SK-N-SH (cell line): Measurements from ENCODE around the gene MDK. TPM values are rescaled to one million over a fixed set of nuclear protein-coding genes. Genes with fewer than 3 reads are reported as not detected.

ENCODE experiments used
- CTCF ChIA-PET: fragments of 300-600, 350-600 bp; formaldehyde crosslinking; extraction: SDS; loops from one replicate; lab custom pipeline; 2021; lab: Yijun Ruan, JAX
- POLR2A ChIA-PET: fragments of 350-600 bp; sonication (Branson Sonifier 250); formaldehyde crosslinking; extraction: SDS; loops from one replicate; lab custom pipeline; 2020; ENCODE audit warnings: antibody characterized with exemption, inconsistent platforms; lab: Yijun Ruan, JAX
- DNase-seq: peaks from one replicate; pipeline ENCODE4 v3.0.0; 2012
- H2AFZ ChIP-seq: fragments of 200-600 bp; sonication (generic); 2 replicates; pipeline ENCODE4 v1.8.1; 2016; ENCODE audit warnings: antibody characterized with exemption, mild to moderate bottlenecking, low read depth
- H3F3A ChIP-seq: fragments of 200-600 bp; sonication (generic); replicated peaks from 2 replicates; pipeline ENCODE3; 2016; ENCODE audit warnings: antibody characterized with exemption, mild to moderate bottlenecking; ENCODE audit not compliant: insufficient read depth
- H3K27ac ChIP-seq, 2 experiments: fragments of 200-500 bp in 1 of 2; fragments of 200-600 bp in 1 of 2; sonication (Bioruptor generic) in 1 of 2; sonication (generic), shearing (Covaris generic) in 1 of 2; 2 replicates each; pipeline versions ENCODE4 v1.5.1 to v1.6.1; 2014 to 2016; ENCODE audit warnings: low read depth in 2 of 2, inconsistent platforms in 1 of 2, low read length in 1 of 2, mild to moderate bottlenecking in 1 of 2, mixed read lengths in 1 of 2
- H3K27me3 ChIP-seq: fragments of 200-600 bp; sonication (generic), shearing (Covaris generic); 2 replicates; pipeline ENCODE4 v1.6.1; 2016; ENCODE audit warnings: mixed run types; ENCODE audit not compliant: insufficient read depth
- H3K36me3 ChIP-seq, 2 experiments: fragments of 200-500 bp in 1 of 2; fragments of 200-600 bp in 1 of 2; sonication (Bioruptor generic) in 1 of 2; sonication (generic) in 1 of 2; replicated peaks in 1 of 2; 2 replicates each; pipeline versions ENCODE3 to v1.5.1; 2014 to 2016; ENCODE audit warnings: low read length in 1 of 2, mild to moderate bottlenecking in 1 of 2; ENCODE audit not compliant: insufficient read depth in 2 of 2, control insufficient read depth in 1 of 2
- H3K4me1 ChIP-seq, 2 experiments: fragments of 200-500 bp in 1 of 2; fragments of 200-600 bp in 1 of 2; sonication (Bioruptor generic) in 1 of 2; sonication (generic), shearing (Covaris generic) in 1 of 2; 2 replicates each; pipeline versions ENCODE4 v1.5.1 to v1.6.1; 2014 to 2016; ENCODE audit warnings: low read depth in 1 of 2, low read length in 1 of 2, mixed run types in 1 of 2; ENCODE audit not compliant: insufficient read depth in 2 of 2, control insufficient read depth in 1 of 2
- H3K4me2 ChIP-seq: fragments of 200-600 bp; sonication (generic), shearing (Covaris generic); 2 replicates; pipeline ENCODE4 v1.6.1; 2017; ENCODE audit warnings: mixed run types
- H3K4me3 ChIP-seq, 2 experiments: fragments of 200-500 bp in 1 of 2; fragments of 200-600 bp in 1 of 2; sonication (Bioruptor generic) in 1 of 2; sonication (generic), shearing (Covaris generic) in 1 of 2; 2 replicates each; pipeline versions ENCODE4 v1.5.1 to v1.8.1; 2014 to 2016; ENCODE audit warnings: low read depth in 2 of 2, inconsistent platforms in 1 of 2, low read length in 1 of 2, mild to moderate bottlenecking in 1 of 2, mixed read lengths in 1 of 2, moderate library complexity in 1 of 2
- H3K79me2 ChIP-seq: fragments of 200-600 bp; sonication (generic); 2 replicates; pipeline ENCODE4 v1.8.1; 2017; ENCODE audit warnings: mild to moderate bottlenecking; ENCODE audit not compliant: insufficient read depth
- H3K9ac ChIP-seq: fragments of 200-600 bp; sonication (generic); 2 replicates; pipeline ENCODE4 v1.6.1; 2017; ENCODE audit warnings: mixed run types
- H3K9me2 ChIP-seq: fragments of 200-600 bp; sonication (generic); 2 replicates; pipeline ENCODE4 v1.6.1; 2017; ENCODE audit warnings: mixed run types
- H3K9me3 ChIP-seq: fragments of 200-600 bp; sonication (generic); 2 replicates; pipeline ENCODE4 v1.6.1; 2017; ENCODE audit warnings: mixed run types, mild to moderate bottlenecking, moderate library complexity
- H4K20me1 ChIP-seq: fragments of 200-600 bp; sonication (generic); 2 replicates; pipeline ENCODE4 v1.6.1; 2017; ENCODE audit warnings: mild to moderate bottlenecking, mixed run types; ENCODE audit not compliant: insufficient read depth
- ELF1 ChIP-seq: IDR thresholded peaks from 2 replicates; pipeline ENCODE4 v1.4.0; 2012
- FOSL2 ChIP-seq: IDR thresholded peaks from 2 replicates; pipeline ENCODE4 v1.4.0; 2012; ENCODE audit warnings: low read depth, mild to moderate bottlenecking, moderate library complexity, borderline replicate concordance
- GABPA ChIP-seq: IDR thresholded peaks from 2 replicates; pipeline ENCODE4 v1.4.0; 2012; ENCODE audit warnings: low read depth, mild to moderate bottlenecking
- GATA2 ChIP-seq: sonication (generic); formaldehyde crosslinking; IDR thresholded peaks from 2 replicates; pipeline ENCODE4 v1.5.0; 2020; ENCODE audit warnings: mild to moderate bottlenecking, missing genetic modification reagents
- JUND ChIP-seq: IDR thresholded peaks from 2 replicates; pipeline ENCODE4 v1.4.0; 2012
- MXI1 ChIP-seq: IDR thresholded peaks from 2 replicates; pipeline ENCODE4 v1.6.1; 2012; ENCODE audit warnings: mild to moderate bottlenecking, low read depth, low read length, improper control_type of control experiment
- POLR2AphosphoS5 ChIP-seq: IDR thresholded peaks from 2 replicates; pipeline ENCODE4 v1.6.1; 2012; ENCODE audit warnings: low read depth, low read length
- RXRA ChIP-seq: IDR thresholded peaks from 2 replicates; pipeline ENCODE4 v1.4.0; 2012; ENCODE audit warnings: low read depth, mild to moderate bottlenecking, borderline replicate concordance
- TAF1 ChIP-seq: IDR thresholded peaks from 2 replicates; pipeline ENCODE4 v1.6.1; 2012; ENCODE audit warnings: low read depth, mild to moderate bottlenecking, low read length, moderate library complexity, borderline replicate concordance
- TEAD4 ChIP-seq: IDR thresholded peaks from 2 replicates; pipeline ENCODE4 v1.4.0; 2012; ENCODE audit warnings: mild to moderate bottlenecking, borderline replicate concordance; ENCODE audit not compliant: insufficient read depth
- WGBS: methylation state at CpG from one replicate; pipeline ENCODE4 v1.1.6; 2017; ENCODE audit warnings: low lambda C conversion rate; 5-methylcytosine and 5-hydroxymethylcytosine counted together
- polyA plus RNA-seq, 3 experiments: library from polyadenylated mRNA; depleted of rRNA; stranded (reverse); fragments of >200 nt; gene quantifications; 2 replicates each; pipeline ENCODE4 v1.2.3, GENCODE V29; 2012
- TF ChIP-seq, protein P1 (sequence below): IDR thresholded peaks from 2 replicates; pipeline ENCODE4 v1.6.1; 2012; ENCODE audit warnings: mild to moderate bottlenecking, low read depth, low read length, moderate library complexity
- TF ChIP-seq, protein P2 (sequence below): IDR thresholded peaks from 2 replicates; pipeline ENCODE4 v1.4.0; 2012; ENCODE audit warnings: low read depth, borderline replicate concordance
- TF ChIP-seq, protein P3 (sequence below): fragments of 150-350 bp; IDR thresholded peaks from 2 replicates; pipeline ENCODE4 v1.6.1; 2016; ENCODE audit warnings: mild to moderate bottlenecking, low read depth, low read length
- TF ChIP-seq, protein P4 (sequence below): IDR thresholded peaks from 2 replicates; pipeline ENCODE4; 2012

Gene MDK
- polyA plus RNA-seq, 1 of the 3 experiments (the other 2 are of a cell fraction): 2,395 TPM

DNA sequence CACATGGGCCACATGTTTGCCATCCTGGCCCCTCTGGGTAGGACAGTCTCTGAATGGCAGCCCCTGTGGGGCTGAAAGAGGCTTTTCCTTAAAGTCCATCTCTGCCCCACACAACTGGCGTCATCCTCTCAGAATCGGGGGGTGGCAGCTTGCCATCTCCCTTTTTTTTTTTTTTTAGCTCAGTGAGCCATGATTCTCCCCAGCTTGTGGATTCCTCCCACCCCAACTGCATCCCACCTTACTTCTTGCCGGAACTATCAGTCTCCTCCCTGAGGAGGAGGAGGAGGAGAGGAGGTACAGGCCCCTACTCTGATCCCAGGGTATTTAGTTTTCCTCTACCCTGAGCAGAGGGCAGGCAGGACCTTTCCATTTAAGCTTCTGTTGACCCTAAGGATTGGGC, 30.8 kb upstream of the MDK start:
- DNase-seq: no peak
- Histone ChIP-seq H3K36me3 (peaks cover 3 to 5% of the 10 kb centered on the region in 2 experiments), H3K4me3 (no peak overlapping the region), H3K27me3 (no peaks in the 10 kb centered on the region), H3K9me2 (no peaks in the 10 kb centered on the region), H3F3A (no peaks in the 10 kb centered on the region), H2AFZ (no peak overlapping the region), H3K4me1 (peaks cover 17 to 19% of the 10 kb centered on the region in 2 experiments; a peak in 3 of 4 replicates), H3K4me2 (no peak overlapping the region), H3K9ac (no peak overlapping the region), H3K9me3 (no peaks in the 10 kb centered on the region), H3K27ac (no peak overlapping the region)
- ChIA-PET POLR2A (interaction anchor here (1.1 kb wide), 1 partner anchor 56 kb away, joined by 3 read pairs; no protein-coding TSS in a partner anchor), CTCF (interaction anchor here (0.5 to 17.7 kb wide), 10 partner anchors 12 to 137 kb away, joined by 3 to 423 read pairs (median 8); partner anchors contain the start of gene CHRM4)
- 80% methylated on average over 3 of the region's 3 CpGs for WGBS
- TF ChIP-seq MXI1: no peak
- no peak for TF ChIP-seq TAF1
- TF ChIP-seq, protein P1, sequence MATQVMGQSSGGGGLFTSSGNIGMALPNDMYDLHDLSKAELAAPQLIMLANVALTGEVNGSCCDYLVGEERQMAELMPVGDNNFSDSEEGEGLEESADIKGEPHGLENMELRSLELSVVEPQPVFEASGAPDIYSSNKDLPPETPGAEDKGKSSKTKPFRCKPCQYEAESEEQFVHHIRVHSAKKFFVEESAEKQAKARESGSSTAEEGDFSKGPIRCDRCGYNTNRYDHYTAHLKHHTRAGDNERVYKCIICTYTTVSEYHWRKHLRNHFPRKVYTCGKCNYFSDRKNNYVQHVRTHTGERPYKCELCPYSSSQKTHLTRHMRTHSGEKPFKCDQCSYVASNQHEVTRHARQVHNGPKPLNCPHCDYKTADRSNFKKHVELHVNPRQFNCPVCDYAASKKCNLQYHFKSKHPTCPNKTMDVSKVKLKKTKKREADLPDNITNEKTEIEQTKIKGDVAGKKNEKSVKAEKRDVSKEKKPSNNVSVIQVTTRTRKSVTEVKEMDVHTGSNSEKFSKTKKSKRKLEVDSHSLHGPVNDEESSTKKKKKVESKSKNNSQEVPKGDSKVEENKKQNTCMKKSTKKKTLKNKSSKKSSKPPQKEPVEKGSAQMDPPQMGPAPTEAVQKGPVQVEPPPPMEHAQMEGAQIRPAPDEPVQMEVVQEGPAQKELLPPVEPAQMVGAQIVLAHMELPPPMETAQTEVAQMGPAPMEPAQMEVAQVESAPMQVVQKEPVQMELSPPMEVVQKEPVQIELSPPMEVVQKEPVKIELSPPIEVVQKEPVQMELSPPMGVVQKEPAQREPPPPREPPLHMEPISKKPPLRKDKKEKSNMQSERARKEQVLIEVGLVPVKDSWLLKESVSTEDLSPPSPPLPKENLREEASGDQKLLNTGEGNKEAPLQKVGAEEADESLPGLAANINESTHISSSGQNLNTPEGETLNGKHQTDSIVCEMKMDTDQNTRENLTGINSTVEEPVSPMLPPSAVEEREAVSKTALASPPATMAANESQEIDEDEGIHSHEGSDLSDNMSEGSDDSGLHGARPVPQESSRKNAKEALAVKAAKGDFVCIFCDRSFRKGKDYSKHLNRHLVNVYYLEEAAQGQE: no peak
- TF ChIP-seq FOSL2: no peak
- no peak for TF ChIP-seq GABPA
- TF ChIP-seq GATA2 (CRISPR knock-in tag): no peak
- TF ChIP-seq, protein P2, sequence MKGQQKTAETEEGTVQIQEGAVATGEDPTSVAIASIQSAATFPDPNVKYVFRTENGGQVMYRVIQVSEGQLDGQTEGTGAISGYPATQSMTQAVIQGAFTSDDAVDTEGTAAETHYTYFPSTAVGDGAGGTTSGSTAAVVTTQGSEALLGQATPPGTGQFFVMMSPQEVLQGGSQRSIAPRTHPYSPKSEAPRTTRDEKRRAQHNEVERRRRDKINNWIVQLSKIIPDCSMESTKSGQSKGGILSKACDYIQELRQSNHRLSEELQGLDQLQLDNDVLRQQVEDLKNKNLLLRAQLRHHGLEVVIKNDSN: no peak
- TF ChIP-seq POLR2AphosphoS5: no peak
- TF ChIP-seq TEAD4: no peak
- TF ChIP-seq ELF1: no peak
- TF ChIP-seq, protein P3, sequence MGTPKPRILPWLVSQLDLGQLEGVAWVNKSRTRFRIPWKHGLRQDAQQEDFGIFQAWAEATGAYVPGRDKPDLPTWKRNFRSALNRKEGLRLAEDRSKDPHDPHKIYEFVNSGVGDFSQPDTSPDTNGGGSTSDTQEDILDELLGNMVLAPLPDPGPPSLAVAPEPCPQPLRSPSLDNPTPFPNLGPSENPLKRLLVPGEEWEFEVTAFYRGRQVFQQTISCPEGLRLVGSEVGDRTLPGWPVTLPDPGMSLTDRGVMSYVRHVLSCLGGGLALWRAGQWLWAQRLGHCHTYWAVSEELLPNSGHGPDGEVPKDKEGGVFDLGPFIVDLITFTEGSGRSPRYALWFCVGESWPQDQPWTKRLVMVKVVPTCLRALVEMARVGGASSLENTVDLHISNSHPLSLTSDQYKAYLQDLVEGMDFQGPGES: no peak
- TF ChIP-seq JUND: no peak
- TF ChIP-seq, protein P4, sequence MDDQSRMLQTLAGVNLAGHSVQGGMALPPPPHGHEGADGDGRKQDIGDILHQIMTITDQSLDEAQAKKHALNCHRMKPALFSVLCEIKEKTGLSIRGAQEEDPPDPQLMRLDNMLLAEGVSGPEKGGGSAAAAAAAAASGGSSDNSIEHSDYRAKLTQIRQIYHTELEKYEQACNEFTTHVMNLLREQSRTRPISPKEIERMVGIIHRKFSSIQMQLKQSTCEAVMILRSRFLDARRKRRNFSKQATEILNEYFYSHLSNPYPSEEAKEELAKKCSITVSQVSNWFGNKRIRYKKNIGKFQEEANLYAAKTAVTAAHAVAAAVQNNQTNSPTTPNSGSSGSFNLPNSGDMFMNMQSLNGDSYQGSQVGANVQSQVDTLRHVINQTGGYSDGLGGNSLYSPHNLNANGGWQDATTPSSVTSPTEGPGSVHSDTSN: no peak
- TF ChIP-seq RXRA: no peak
- TF ChIP-seq, all 33 proteins: peak for 0
- peaks cover 78% of the 10 kb centered on the region for H3K79me2 ChIP-seq
- peaks cover 31% of the 10 kb centered on the region; the same call in 1 of the 2 replicates for H4K20me1 ChIP-seq
